ENCODE measurements around the gene UCP2.

UCP2 gene

DNA sequence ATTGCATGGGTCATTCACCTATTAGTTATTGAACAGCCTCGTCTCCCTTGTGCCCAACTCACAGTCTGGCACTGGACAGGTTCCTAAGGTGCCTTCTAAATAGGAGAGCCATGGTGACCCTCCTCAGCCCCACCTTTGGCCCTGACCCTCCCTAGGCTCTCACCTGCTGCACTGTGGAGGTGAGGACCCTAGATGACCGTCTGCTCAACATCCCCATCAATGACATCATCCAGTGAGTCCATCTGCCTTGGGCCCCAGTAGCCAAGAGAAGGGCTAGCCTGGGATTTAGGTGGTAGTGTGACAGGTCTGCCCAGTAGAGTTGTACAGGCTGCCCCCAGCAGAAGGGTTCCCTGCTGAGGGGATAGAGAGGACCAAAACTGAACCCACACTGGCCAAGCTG lies 13.6 kb downstream of the UCP2 start:
- DNase-seq = no peak

DNA sequence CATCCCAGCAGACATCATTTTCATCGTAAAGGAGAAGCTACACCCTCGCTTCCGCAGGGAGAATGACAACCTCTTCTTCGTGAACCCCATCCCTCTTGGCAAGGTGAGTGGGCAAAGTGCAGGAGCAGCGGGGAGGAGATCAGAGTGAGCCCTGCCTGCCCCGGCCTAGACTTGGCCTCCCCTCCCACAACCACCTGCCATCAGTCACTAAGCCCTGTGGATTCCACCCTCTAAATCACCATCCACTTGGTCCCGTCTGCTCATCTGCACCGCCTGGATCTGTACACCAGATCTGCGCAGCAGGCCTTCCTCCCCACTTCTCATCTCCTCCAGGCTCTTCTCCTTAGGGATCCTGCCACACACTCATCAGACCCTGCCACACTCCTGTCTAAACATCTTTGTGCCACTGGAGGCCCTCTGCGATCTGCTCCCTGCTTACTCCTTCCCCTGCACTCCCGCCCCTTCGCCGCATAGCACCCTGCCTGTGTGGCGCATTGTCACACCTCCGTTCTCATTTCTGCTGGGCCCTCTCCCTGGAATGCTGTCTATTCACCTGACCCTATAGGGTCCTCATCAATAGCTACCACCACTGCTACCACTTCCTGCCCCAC lies 14.2 kb downstream of the UCP2 start:
- no peak for DNase-seq

DNA sequence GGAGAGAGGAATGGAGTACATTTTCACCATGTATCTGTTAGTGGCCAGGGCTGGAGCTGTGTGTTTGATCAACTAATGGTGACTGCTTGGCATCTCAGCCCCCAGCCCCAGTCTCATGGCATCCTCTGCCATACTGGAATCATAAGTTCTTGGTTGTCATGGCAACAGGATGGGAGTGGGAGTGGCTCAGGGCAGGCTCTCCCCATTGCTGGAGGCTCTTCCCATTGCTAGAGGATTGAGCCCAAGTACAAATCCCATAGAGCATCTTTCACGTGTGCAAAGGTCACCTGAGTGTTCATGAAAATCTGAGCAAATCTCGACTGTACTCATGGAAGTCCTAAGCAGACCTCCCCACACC lies 16.9 kb downstream of the UCP2 start:
- no peak for DNase-seq

- DNase-seq = no peak
These were observed 17.4 kb downstream of the UCP2 start for GRCh38 chr11:73965076-73965763.

DNA sequence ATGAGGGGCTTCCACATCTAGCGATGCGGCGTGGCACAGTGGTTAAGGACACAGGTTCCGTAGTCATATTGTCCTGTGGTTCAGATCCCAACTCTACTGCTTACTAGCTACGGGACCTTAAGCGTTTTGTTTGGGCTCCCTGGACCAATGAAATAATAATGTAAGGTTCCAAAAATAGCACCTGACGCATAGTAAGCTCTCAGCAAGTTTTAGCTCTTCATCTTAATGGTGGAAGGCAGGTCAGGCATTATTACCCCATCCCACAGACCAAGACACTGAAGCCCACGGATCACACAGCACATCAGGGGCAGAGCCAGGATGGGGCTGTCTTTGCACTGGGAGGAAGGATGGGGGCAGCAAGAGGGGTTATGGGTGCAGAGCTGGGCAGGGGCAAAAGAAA lies 18.8 kb downstream of the UCP2 start:
- no peak for DNase-seq

DNA sequence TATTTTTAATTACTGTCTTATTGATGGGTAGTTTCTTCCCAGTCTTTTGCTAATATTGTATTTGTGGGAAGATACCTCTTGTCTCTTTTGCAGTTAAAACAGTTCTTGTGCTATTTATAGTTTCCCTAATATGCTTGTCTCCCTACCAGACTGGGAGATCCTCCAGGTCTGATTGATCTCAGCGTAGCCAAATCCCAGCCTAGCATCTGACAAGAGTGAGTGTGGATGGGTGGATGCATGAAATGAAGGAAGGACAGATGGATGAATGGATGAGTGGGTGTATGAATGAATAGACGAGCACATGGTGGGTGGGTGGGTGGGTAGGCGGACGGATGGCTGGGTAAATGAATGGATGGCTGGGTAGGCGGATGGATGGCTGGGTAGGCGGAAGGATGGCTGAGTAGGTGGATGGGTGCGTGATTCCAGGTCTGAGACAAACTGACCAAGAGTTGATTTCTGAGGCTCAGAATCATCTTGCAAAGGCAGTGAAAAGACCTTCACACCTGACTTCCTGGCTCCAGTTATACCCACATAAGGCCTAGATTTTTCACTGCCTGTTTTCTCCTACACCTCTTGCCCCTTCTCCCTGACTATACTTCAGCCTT lies 20.4 kb downstream of the UCP2 start:
- DNase-seq = no peak

DNA sequence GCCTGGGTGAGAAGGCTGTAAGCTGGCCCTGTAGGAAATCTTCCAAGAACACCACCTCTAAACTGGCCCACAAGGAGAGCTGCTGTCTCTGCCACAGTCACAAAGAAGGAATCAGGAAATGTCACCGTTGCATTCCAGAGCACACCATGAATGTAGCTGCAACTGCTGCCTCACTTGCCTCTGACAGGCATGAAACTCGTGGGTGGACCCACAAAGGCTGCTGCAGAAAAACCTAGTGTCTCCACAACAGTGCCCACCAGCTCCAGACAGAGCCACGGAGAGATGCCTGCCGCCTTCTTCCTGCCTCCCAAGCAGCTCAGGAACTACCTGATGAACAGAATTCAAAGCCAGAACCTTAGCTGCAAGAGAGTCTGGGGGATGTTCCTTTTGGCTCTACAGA lies 21.3 kb downstream of the UCP2 start:
- DNase-seq = no peak

- no peak for DNase-seq
These were observed 24.0 kb downstream of the UCP2 start for GRCh38 chr11:73958521-73959141.

GRCh38 chr11:73957654-73958361 lies 24.8 kb downstream of the UCP2 start:
- no peak for DNase-seq

DNA sequence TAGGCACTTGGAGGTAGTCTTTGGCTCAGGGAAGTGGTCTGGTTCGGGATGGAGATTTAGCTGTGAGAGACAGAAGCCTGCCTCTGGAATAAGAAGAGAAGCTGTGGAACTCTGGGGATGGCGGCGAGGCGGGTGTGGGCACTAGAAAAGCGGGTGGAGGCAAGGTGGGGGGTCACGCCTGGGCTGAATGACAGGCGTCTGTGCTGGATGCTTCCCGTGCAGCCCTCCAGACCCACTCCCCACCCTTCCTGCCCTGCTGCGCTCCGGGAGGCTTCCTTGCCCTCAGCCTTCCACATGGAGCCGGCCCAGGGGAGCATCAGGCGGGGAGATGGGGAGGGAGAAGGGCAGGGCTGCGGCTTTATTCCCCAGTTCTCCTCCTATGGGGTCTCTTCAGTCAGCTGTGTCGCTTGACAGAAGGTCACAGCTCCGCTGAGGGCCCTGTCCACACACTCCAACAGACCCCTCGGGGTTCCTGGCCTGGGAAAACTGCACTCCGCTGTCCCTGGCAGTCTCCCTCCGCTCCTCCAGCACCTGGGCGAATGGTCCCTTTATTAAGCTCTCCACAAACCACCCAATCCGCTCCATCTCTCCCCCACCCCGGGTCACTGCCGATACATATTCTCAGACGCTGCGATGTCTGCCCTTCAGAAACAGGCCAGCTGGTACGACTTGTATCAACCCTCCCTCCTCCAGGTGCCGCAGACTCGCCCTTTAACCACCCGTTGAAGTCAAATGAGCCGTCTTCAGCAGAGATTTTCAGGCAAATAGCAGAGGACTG lies 25.6 kb downstream of the UCP2 start:
- no peak for DNase-seq

- no peak for DNase-seq
These were observed 30.8 kb downstream of the UCP2 start for GRCh38 chr11:73951797-73952196.

DNA sequence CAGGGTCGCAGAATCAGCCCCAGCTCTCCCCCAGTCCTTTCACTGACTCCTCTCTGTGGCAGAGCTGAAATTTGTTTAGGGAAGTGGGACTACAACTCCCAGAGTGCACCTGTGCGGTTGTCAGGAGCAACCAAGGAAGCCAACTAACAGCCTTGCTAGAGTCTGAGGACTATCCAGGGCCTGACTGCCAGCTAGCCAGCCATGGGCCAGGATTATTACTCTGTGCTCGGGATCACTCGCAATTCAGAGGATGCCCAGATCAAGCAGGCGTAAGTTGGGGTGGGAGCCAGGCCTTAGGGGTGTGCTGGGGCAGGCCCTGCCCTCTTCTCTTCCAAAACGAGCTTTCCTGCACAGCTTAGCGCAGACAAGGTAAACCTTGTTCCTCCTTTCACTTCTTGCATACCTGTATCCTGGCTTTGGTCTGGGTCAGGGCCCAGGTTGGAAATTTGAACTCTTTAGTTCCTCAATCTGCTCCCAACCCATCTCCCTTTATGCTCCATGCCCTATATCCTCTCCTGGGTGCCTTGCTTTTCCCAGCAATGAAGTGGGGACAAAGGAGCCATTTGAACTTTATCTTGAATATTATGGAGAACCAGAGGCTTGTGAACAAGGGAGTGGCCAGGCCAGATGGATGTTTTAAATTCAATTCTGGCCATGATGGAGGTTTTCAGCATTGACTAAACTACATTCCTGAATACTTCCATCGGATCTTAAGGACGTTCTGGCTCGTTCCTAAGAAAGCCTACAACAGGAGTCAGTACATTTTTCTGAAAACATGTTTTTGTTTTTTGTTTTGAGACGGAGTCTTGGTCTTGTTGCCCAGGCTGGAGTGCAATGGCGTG lies 31.6 kb downstream of the UCP2 start, which contains the start of gene DNAJB13:
Gene DNAJB13 (plus strand): TSS at position 158 of the 842 bp plus-strand sequence. CDS start 44 bp downstream, at position 202.
- DNase-seq = no peak

- DNase-seq = no peak
These were observed 32.7 kb downstream of the UCP2 start for GRCh38 chr11:73949912-73950311.

DNA sequence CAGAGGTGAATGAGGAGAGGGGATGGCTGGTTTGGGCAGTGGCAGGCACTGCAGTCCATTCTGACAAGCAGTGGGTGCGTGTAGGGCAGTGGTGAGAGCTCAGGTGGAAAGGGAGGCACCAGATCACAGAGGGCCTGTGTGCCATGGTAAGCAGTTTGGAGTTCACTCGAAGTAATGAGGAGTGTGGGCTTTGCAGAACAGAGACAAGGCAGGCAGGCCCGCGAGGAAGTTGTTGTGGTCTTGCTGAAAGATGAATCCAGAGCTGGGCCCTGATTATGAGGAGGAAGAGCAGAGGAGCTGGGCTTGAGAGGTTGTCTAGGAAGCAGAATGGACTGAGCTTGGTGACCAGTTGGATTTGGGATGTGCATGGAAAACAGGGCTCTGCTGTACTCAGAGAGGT lies 33.4 kb downstream of the UCP2 start:
- DNase-seq = no peak

DNA sequence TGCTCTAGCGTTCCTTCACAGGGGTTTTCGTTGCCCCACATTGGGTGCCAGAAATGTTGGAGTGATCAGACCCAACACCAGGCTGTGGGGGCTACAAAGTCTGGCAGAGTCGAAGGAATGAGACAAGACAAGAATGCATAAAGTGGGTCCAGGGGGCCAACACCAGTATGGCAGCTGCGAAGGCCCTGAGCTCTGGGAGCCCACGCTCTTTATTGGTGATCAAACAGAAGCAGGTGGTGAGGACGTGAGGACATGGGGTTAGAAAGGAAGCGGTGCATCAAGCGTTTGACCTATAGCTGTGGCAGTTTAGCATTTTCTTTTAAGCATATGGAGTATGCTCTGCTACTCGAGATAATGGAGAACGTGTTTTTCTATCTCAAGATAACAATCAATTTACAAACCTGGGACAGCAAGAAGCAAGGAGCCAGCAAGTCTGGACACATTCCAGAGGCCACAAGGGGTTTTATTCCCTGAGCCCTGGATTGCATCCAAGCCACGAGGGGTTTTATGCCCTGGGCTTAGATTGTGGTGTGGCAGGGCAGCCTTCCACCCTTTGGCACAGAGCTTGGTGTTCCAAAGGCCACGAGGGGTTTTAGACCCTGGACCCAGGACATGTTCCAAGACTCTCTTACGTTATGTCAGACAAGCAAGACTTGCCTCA lies 35.7 kb downstream of the UCP2 start:
- DNase-seq = no peak

GRCh38 chr11:73945396-73945795 lies 37.2 kb downstream of the UCP2 start:
- DNase-seq = no peak

DNA sequence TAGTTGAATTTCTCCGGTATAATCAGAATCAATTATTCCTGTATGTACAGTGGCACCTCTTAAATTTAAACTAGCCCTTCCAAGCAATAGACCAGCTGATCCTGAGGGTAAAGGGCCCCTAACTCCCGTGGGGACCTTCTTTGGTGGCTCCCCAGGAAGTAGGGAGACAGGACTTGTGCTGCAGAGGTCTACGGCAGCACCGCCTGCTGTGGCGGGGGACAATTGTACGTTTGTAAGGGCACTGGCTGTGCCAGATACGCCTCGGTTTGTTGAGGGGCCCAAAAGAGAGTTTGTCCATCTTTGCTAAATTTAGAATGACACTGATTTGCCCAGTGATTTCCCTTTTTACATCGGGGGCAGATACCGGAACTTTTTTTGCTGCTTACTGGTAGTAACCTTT lies 37.7 kb downstream of the UCP2 start:
- DNase-seq = no peak

DNA sequence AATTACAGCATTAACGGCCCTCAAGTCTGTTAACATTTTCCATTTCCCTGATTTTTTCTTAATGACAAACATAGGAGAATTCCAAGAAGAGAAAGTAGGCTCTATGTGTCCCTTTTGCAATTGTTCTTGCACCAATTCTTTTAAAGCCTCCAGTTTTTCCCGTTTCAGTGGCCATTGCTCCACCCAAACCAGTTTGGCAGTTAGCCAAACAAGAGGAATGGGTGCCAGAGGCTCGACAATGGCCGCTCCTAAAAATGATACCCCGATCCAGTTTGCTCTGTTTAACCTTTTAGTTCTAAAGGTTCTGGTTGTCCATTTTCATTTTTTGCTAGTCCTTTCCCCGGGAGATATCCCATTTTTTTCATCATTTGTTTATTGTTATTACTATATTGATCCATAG lies 38.6 kb downstream of the UCP2 start:
- DNase-seq = no peak

GRCh38 chr11:73942010-73942409 lies 40.6 kb downstream of the UCP2 start:
- no peak for DNase-seq

DNA sequence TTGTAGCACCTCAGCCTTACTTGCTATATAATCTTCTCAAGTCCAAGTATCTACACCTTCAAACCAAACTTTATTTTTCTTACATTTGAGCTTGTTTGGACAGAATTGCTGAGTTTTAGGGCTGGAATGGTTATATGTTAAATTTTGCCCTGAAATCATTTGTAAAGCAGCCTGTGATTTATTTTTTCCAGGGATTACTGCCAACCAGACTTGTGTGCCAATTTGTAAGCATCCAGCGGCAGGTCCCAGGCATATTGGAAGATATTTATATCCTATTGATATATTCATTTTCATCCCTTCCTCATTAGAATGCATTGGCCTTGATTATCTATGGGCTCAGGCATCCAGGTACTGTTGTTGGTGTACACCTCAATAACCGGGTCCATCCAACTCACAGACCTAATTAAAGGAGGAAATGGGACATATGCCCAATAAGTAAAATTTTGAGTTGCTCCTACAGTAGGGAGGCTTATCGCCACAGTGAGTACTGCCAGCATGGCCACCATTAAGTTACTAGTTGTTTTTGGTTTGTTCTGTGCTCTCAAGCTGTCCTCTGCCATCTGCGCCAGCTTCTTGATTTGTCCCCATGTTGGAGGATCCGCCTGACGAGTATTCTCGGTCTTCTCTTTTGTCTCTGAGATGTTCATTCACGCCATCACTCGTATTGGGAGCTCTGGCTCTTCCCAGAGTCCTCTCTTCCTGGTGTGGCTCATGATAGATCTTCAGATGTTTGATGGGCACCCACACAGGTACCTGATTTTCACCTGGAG lies 41.7 kb downstream of the UCP2 start:
- no peak for DNase-seq
